H1 (cell line): Measurements from ENCODE around the gene C10orf120. TPM values are rescaled to one million over a fixed set of nuclear protein-coding genes. Genes with fewer than 3 reads are reported as not detected.
A peak's percentile ranks its signal among the peaks of the same experiment; 100 is the strongest.

ENCODE experiments used
- CTCF ChIA-PET: fragments of 300-600 bp; sonication (Branson Sonifier 250); formaldehyde crosslinking; loops from one replicate; lab custom pipeline; 2021; ENCODE audit not compliant: partially characterized antibody; lab: Charles Lee
- POLR2A ChIA-PET: fragments of 300-600 bp; sonication (Branson Sonifier 250); formaldehyde crosslinking; loops from one replicate; lab custom pipeline; 2021; ENCODE audit warnings: inconsistent platforms; ENCODE audit not compliant: partially characterized antibody; lab: Charles Lee
- DNase-seq, 2 experiments: peaks; one replicate each; pipeline versions ENCODE4 v3.0.0 to v3.0.0-alpha.2; 2010 to 2022; ENCODE audit warnings: low spot score in 2 of 2, low read depth in 1 of 2, mixed read lengths in 1 of 2
- FAIRE-seq: peaks from 2 replicates; lab custom pipeline; 2011; peaks lifted over from hg19 to GRCh38; lab: Jason Lieb, UNC
- H2AFZ ChIP-seq: 2 replicates; pipeline ENCODE4 v1.8.1; 2012; ENCODE audit warnings: low read length, inconsistent platforms
- H2AK5ac ChIP-seq: 2 replicates; pipeline ENCODE4 v1.6.1; 2013; ENCODE audit warnings: low read depth, low read length
- H2BK120ac ChIP-seq: replicated peaks from 2 replicates; pipeline ENCODE3; 2013; ENCODE audit warnings: low read depth, low read length, inconsistent platforms
- H2BK12ac ChIP-seq: 2 replicates; pipeline ENCODE4 v1.6.1; 2013; ENCODE audit warnings: low read depth, low read length
- H2BK15ac ChIP-seq: 2 replicates; pipeline ENCODE4 v1.6.1; 2013; ENCODE audit warnings: low read length
- H2BK20ac ChIP-seq: 2 replicates; pipeline ENCODE4 v1.6.1; 2013; ENCODE audit warnings: low read length
- H2BK5ac ChIP-seq: 2 replicates; pipeline ENCODE4 v1.6.1; 2013; ENCODE audit warnings: low read depth, low read length
- H3K14ac ChIP-seq: 2 replicates; pipeline ENCODE4 v1.6.1; 2013; ENCODE audit warnings: inconsistent platforms; ENCODE audit not compliant: insufficient read length
- H3K18ac ChIP-seq: 2 replicates; pipeline ENCODE4 v1.6.1; 2013; ENCODE audit warnings: low read length; ENCODE audit errors: extremely low read depth
- H3K23ac ChIP-seq: 2 replicates; pipeline ENCODE4 v1.6.1; 2013; ENCODE audit warnings: inconsistent platforms; ENCODE audit not compliant: insufficient read length
- H3K23me2 ChIP-seq: 2 replicates; pipeline ENCODE4 v1.6.1; 2013; ENCODE audit warnings: low read depth, low read length
- H3K27ac ChIP-seq: 2 replicates; pipeline ENCODE4 v1.6.1; 2011; ENCODE audit warnings: low read depth, low read length, inconsistent platforms
- H3K27me3 ChIP-seq, 4 experiments: replicated peaks in 1 of 4; 1 replicate in 1 of 4; 2 replicates in 3 of 4; pipeline versions ENCODE4 v1.6.1 to v1.8.1; 2011 to 2013; ENCODE audit warnings: low read length in 3 of 4, mild to moderate bottlenecking in 3 of 4, inconsistent platforms in 2 of 4, mixed read lengths in 2 of 4, moderate library complexity in 1 of 4; ENCODE audit not compliant: control insufficient read depth in 3 of 4, insufficient read depth in 3 of 4; ENCODE audit errors: extremely low read depth in 1 of 4
- H3K36me3 ChIP-seq, 4 experiments: 2 replicates each; pipeline versions ENCODE4 v1.6.1 to v1.8.1; 2011 to 2013; ENCODE audit warnings: mild to moderate bottlenecking in 4 of 4, low read length in 3 of 4, moderate library complexity in 2 of 4, control low read depth in 1 of 4, inconsistent platforms in 1 of 4; ENCODE audit not compliant: insufficient read depth in 4 of 4, control insufficient read depth in 2 of 4
- H3K4ac ChIP-seq: replicated peaks from 2 replicates; pipeline ENCODE3; 2013; ENCODE audit warnings: low read length, low read depth, mixed read lengths, inconsistent platforms; ENCODE audit not compliant: insufficient read length
- H3K4me1 ChIP-seq, 4 experiments: replicated peaks in 1 of 4; 1 replicate in 1 of 4; 2 replicates in 3 of 4; pipeline versions ENCODE4 v1.6.1 to v1.8.1; 2011 to 2013; ENCODE audit warnings: low read length in 3 of 4, inconsistent platforms in 2 of 4, mixed read lengths in 1 of 4; ENCODE audit not compliant: insufficient read depth in 4 of 4, control insufficient read depth in 3 of 4
- H3K4me2 ChIP-seq, 2 experiments: 2 replicates each; pipeline versions ENCODE4 v1.6.1 to v1.8.1; 2011 to 2013; ENCODE audit warnings: low read depth in 2 of 2, low read length in 2 of 2, control low read depth in 1 of 2, inconsistent platforms in 1 of 2, mild to moderate bottlenecking in 1 of 2; ENCODE audit not compliant: insufficient read depth in 1 of 2
- H3K4me3 ChIP-seq, 4 experiments: fragments of 200-600, 300-600 bp in 1 of 4; sonication (generic), shearing (Covaris generic), sonication (Bioruptor Twin) in 1 of 4; 2 replicates each; pipeline versions ENCODE4 v1.5.1 to v1.8.1; 2011 to 2016; ENCODE audit warnings: low read length in 4 of 4, low read depth in 3 of 4, control low read depth in 2 of 4, inconsistent platforms in 2 of 4, mild to moderate bottlenecking in 2 of 4, mixed read lengths in 1 of 4, moderate library complexity in 1 of 4; ENCODE audit not compliant: insufficient read depth in 2 of 4; ENCODE audit errors: extremely low read depth in 1 of 4
- H3K56ac ChIP-seq: replicated peaks from 2 replicates; pipeline ENCODE3; 2013; ENCODE audit warnings: low read depth, mild to moderate bottlenecking, mixed read lengths, low read length, inconsistent platforms; ENCODE audit not compliant: insufficient read length
- H3K79me1 ChIP-seq: 2 replicates; pipeline ENCODE4 v1.6.1; 2013; ENCODE audit warnings: low read depth, low read length, control low read depth
- H3K79me2 ChIP-seq, 2 experiments: 2 replicates each; pipeline versions ENCODE4 v1.6.1 to v1.8.1; 2012 to 2013; ENCODE audit warnings: low read length in 2 of 2, mild to moderate bottlenecking in 2 of 2, inconsistent platforms in 1 of 2; ENCODE audit not compliant: insufficient read depth in 2 of 2, control insufficient read depth in 1 of 2
- H3K9ac ChIP-seq, 4 experiments: replicated peaks in 1 of 4; 1 replicate in 1 of 4; 2 replicates in 3 of 4; pipeline versions ENCODE4 v1.6.1 to v1.8.1; 2011 to 2013; ENCODE audit warnings: low read depth in 3 of 4, low read length in 3 of 4, control low read depth in 2 of 4, mild to moderate bottlenecking in 2 of 4, moderate library complexity in 2 of 4, inconsistent platforms in 1 of 4; ENCODE audit errors: extremely low read depth in 1 of 4
- H3K9me3 ChIP-seq, 2 experiments: 2 replicates each; pipeline versions ENCODE4 v1.6.1 to v1.8.1; 2012 to 2013; ENCODE audit warnings: mild to moderate bottlenecking in 2 of 2, moderate library complexity in 2 of 2, control low read depth in 1 of 2, inconsistent platforms in 1 of 2, low read depth in 1 of 2, low read length in 1 of 2, mixed read lengths in 1 of 2; ENCODE audit not compliant: insufficient read depth in 2 of 2
- H4K20me1 ChIP-seq, 2 experiments: replicated peaks in 1 of 2; 2 replicates each; pipeline versions ENCODE3 to v1.8.1; 2011 to 2013; ENCODE audit warnings: inconsistent platforms in 2 of 2, low read length in 2 of 2, mild to moderate bottlenecking in 1 of 2; ENCODE audit not compliant: insufficient read depth in 2 of 2, control insufficient read depth in 1 of 2
- H4K5ac ChIP-seq: 2 replicates; pipeline ENCODE4 v1.6.1; 2013; ENCODE audit warnings: low read length, low read depth, mixed read lengths, inconsistent platforms; ENCODE audit not compliant: insufficient read length
- H4K8ac ChIP-seq: 2 replicates; pipeline ENCODE4 v1.8.0; 2013; ENCODE audit warnings: mild to moderate bottlenecking, moderate library complexity, low read length, inconsistent platforms; ENCODE audit not compliant: insufficient read depth; ENCODE audit errors: extremely low read depth
- H4K91ac ChIP-seq: replicated peaks from 2 replicates; pipeline ENCODE3; 2013; ENCODE audit warnings: low read length, mixed read lengths, inconsistent platforms; ENCODE audit not compliant: insufficient read length
- EGR1 ChIP-seq: IDR thresholded peaks from 2 replicates; pipeline ENCODE4 v1.6.1; 2011; ENCODE audit warnings: low read depth, low read length, borderline replicate concordance
- EZH2 ChIP-seq: fragments of 200-600 bp; sonication (generic); IDR thresholded peaks from 2 replicates; pipeline ENCODE4 v1.7.1; 2012; ENCODE audit warnings: low read depth, mild to moderate bottlenecking, moderate library complexity, low read length, inconsistent platforms; ENCODE audit not compliant: severe bottlenecking
- JUND ChIP-seq: IDR thresholded peaks from 2 replicates; pipeline ENCODE4 v1.6.1; 2011; ENCODE audit warnings: mild to moderate bottlenecking, improper control_type of control experiment, low read length
- SIN3A ChIP-seq, 2 experiments: IDR thresholded peaks in 1 of 2; conservative IDR thresholded peaks in 1 of 2; 2 replicates each; pipeline ENCODE4 v1.6.1; 2011 to 2012; ENCODE audit warnings: low read length in 2 of 2, improper control_type of control experiment in 1 of 2, low read depth in 1 of 2, mild to moderate bottlenecking in 1 of 2
- TCF12 ChIP-seq: IDR thresholded peaks from 2 replicates; pipeline ENCODE4 v1.6.1; 2011; ENCODE audit warnings: low read depth, mild to moderate bottlenecking, low read length
- WGBS, 2 experiments: shearing (Covaris generic) in 1 of 2; methylation state at CpG; one replicate each; pipeline versions ENCODE4 v1.1.6 to v1.1.7; 2013 to 2015; ENCODE audit warnings: low lambda C conversion rate in 2 of 2, mixed read lengths in 2 of 2, inconsistent platforms in 1 of 2, low coverage in 1 of 2, missing lambda C conversion rate in 1 of 2; ENCODE audit not compliant: insufficient replicate concordance in 2 of 2, insufficient coverage in 1 of 2, insufficient read length in 1 of 2; ENCODE audit errors: extremely low coverage in 1 of 2, missing lambda C conversion rate in 1 of 2; 5-methylcytosine and 5-hydroxymethylcytosine counted together
- polyA plus RNA-seq, 7 experiments: library from polyadenylated mRNA; depleted of rRNA in 3 of 7; stranded (reverse) in 5 of 7; unstranded in 2 of 7; fragments of >200 nt in 5 of 7; fragments of 200-250 nt in 2 of 7; gene quantifications; 1 replicate in 5 of 7; 2 replicates in 1 of 7; 4 replicates in 1 of 7; pipeline versions ENCODE4 v1.2.1 to v1.2.3, GENCODE V29; 2011 to 2013; ENCODE audit warnings: missing spikeins in 2 of 7, mixed read lengths in 2 of 7
- total RNA-seq: library from RNA; stranded (reverse); fragmentation: NEBNext Ultra II Directional; extraction: Animal tissue kit (Norgen Biotek cat#: 25700); gene quantifications from 2 replicates; pipeline ENCODE4 v1.2.1, GENCODE V29; 2021

Gene C10orf120
- total and polyA plus RNA-seq, 2 of the 8 experiments (the other 6 are each of a cell fraction or from before 2014, with no cell fraction given): not detected

- no peak overlapping the region for H3K18ac ChIP-seq
- 79% methylated on average over 5 of the region's 5 CpGs; no CpG with 5 or more reads in 1 of the 2 experiments for WGBS, 2 experiments
- H3K27me3 ChIP-seq: no peaks in the 10 kb centered on the region
- DNase-seq: no peak
- no peak overlapping the region for H4K91ac ChIP-seq
- peaks cover 0 to 6% of the 10 kb centered on the region in 2 experiments for H4K20me1 ChIP-seq
- FAIRE-seq: no peak
- no peak overlapping the region for H4K8ac ChIP-seq
- no peak overlapping the region for H3K14ac ChIP-seq
- no peak overlapping the region for H3K27ac ChIP-seq
- no peak overlapping the region for H3K56ac ChIP-seq
- no peak overlapping the region for H3K4me2 ChIP-seq
- no peak overlapping the region for H3K23ac ChIP-seq
- H3K36me3 ChIP-seq: no peaks in the 10 kb centered on the region; a peak in 1 of 8 replicates
- no peak overlapping the region for H3K9ac ChIP-seq
- H2BK120ac ChIP-seq: no peak overlapping the region
- no peak overlapping the region for H4K5ac ChIP-seq
- no peaks in the 10 kb centered on the region for H3K79me2 ChIP-seq
- no peak overlapping the region for H3K4me3 ChIP-seq
- no peak overlapping the region for H2BK5ac ChIP-seq
- H2BK15ac ChIP-seq: no peak overlapping the region
- no peak overlapping the region for H2AFZ ChIP-seq
- H2BK20ac ChIP-seq: no peak overlapping the region
- ChIA-PET POLR2A (interaction anchor here (0.5 kb wide), 1 partner anchor 147 kb away, joined by 3 read pairs; no protein-coding TSS in a partner anchor), CTCF (interaction anchor here (1.1 kb wide), 1 partner anchor 16 kb away, joined by 3 read pairs; no protein-coding TSS in a partner anchor)
- no peak overlapping the region for H2BK12ac ChIP-seq
- peaks cover 0 to 2% (median 0%) of the 10 kb centered on the region in 4 experiments; a peak in 1 of 7 replicates for H3K4me1 ChIP-seq
- TF ChIP-seq JUND (0 out of 2 replicates have a peak, but pooled peaks have one; percentile 12), SIN3A (conservative IDR thresholded peaks at IDR 0.05 in 1 of 2, IDR thresholded peaks at IDR 0.05 in 1 of 2; ENCODE audit: low read depth in 1 of 2, low read length in 2 of 2) (no peak), TCF12 (no peak), EZH2 (no peak), EGR1 (no peak)
- TF ChIP-seq, all 59 proteins: peak for 1
- Histone ChIP-seq H2AK5ac (no peak overlapping the region), H3K23me2 (peaks cover 13% of the 10 kb centered on the region; the same call in 1 of the 2 replicates), H3K79me1 (no peaks in the 10 kb centered on the region; the same call in 1 of the 2 replicates), H3K4ac (no peak overlapping the region), H3K9me3 (no peaks in the 10 kb centered on the region)
These were observed 27.8 kb upstream of the C10orf120 start for GRCh38 chr10:122727426-122727825.
